Astrocyte of the spinal cord (primary cell): ENCODE data around the gene UBQLN4.

Experiments used
- DNase-seq: peaks from one replicate; pipeline ENCODE4 v3.0.0; 2011; ENCODE audit warnings: low read depth, low spot score
- H3K4me3 ChIP-seq: 2 replicates; pipeline ENCODE4 v1.5.1; 2011; ENCODE audit warnings: low read depth, mild to moderate bottlenecking, low read length, moderate library complexity
- in situ Hi-C: cut with HindIII; loops from 2 replicates; pipeline ENCODE4 v1.10.0; 2017; ENCODE audit warnings: low sequenced_read_pairs
- TF ChIP-seq, protein P1 (sequence below): IDR thresholded peaks from 2 replicates; pipeline ENCODE4 v1.5.1; 2012; ENCODE audit warnings: low read depth, mild to moderate bottlenecking, low read length, inconsistent platforms

The UBQLN4 gene

DNA sequence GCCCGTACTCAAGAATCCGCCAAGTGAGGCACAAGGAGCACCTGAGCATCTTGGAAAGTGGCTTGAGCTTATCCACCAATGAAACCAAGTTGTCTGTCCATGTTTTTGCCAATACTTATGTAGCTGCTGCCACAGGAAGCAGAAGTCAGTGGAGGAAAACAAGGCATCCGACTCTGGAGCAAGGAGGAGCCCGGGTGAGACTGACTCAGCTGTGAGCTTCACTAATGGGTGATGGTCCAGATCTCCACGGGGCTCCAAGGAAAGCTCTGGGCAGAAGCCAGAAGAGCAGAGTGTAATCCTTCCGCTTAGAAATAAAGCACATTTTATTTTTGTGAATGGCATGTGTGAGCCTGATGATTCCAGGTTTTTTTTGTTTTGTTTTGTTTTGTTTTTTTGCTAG lies 20.6 kb downstream of the UBQLN4 start:
- in situ Hi-C loops, result no loop called here
- TF ChIP-seq, protein P1, sequence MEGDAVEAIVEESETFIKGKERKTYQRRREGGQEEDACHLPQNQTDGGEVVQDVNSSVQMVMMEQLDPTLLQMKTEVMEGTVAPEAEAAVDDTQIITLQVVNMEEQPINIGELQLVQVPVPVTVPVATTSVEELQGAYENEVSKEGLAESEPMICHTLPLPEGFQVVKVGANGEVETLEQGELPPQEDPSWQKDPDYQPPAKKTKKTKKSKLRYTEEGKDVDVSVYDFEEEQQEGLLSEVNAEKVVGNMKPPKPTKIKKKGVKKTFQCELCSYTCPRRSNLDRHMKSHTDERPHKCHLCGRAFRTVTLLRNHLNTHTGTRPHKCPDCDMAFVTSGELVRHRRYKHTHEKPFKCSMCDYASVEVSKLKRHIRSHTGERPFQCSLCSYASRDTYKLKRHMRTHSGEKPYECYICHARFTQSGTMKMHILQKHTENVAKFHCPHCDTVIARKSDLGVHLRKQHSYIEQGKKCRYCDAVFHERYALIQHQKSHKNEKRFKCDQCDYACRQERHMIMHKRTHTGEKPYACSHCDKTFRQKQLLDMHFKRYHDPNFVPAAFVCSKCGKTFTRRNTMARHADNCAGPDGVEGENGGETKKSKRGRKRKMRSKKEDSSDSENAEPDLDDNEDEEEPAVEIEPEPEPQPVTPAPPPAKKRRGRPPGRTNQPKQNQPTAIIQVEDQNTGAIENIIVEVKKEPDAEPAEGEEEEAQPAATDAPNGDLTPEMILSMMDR, result no peak
- H3K4me3 ChIP-seq, result no peak overlapping the region
- peak; percentile 79 for DNase-seq

DNA sequence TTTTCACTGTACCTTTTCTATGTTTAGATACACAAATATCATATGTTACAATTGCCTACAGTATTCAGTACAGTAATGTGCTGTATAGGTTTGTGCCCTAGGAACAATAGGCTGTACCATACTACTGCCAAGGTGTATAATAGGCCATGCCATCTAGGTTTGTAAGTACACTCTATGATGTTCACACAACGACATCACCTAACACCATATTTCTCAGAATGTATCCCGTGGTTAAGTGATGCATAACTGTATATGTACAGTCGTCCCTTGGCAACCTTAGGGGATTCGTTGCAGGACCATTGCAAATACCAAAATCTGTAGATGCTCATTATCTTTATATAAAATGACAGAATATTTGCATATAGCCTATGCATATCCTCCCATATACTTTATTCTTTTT lies 27.0 kb downstream of the UBQLN4 start:
- H3K4me3 ChIP-seq, result no peak overlapping the region
- TF ChIP-seq, protein P1, result no peak
- DNase-seq, result no peak
- in situ Hi-C loops, result no loop called here

DNA sequence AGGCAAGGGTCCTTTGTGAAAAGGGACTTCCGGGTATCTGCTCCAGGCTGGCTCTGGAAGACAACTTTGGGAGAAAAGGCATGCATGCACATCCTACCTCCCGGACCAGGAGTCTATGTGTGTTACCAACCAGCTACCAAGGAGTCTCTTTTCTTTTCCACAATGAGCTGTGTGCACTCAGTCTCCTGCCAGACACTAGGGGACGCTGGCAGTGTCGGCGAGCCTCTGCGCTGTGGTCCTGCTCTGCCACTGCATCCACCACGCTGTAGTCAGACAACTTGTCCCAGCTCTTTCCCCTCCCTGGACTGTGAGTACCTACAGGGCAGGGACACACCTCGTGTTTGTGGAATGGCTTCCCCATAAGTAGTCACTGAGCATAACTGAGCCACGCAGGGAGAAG lies 27.7 kb downstream of the UBQLN4 start:
- DNase-seq, result peak; percentile 51
- H3K4me3 ChIP-seq, result no peak overlapping the region
- TF ChIP-seq, protein P1, result peak; percentile 88
- in situ Hi-C loops, result no loop called here

DNA sequence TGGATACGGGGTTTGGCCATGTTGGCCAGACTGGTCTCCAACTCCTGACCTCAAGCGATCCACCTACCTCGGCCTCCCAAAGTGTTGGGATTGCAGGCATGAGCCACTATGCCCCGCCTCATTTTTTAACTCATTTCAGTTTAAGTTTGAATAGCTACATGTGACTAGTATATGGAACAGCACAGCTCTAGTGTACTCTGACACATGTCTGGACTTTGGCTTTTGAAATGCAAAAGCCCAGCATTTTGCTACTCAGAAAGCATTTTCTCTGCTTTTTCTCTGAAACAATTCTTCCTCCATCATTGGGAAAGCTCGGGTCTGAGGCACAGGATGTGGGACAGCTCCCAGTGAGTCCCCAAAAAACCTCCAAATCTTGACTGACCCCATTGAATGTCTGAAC lies 28.8 kb downstream of the UBQLN4 start:
- TF ChIP-seq, protein P1, result no peak
- H3K4me3 ChIP-seq, result no peak overlapping the region
- no peak for DNase-seq
- in situ Hi-C loops, result no loop called here

GRCh38 chr1:156021954-156022353 lies 31.6 kb downstream of the UBQLN4 start:
- TF ChIP-seq, protein P1, result no peak
- H3K4me3 ChIP-seq, result no peak overlapping the region
- in situ Hi-C loops, result no loop called here
- DNase-seq, result no peak

DNA sequence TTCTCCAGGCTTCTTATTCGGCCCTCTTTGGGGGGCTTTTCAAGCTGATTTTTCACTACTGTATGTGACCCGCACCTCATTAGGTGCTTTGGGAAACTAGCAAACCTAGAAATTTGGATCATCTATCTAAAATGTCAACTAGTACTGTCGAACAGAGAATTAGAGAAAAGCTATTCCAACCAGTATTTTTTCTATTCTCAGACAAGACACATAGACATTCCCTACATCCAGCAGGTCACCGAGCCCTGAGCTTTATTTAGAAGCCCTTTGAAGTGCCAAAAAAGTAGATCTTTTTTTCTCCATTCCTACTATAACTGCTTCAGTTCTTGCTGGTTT lies 32.5 kb downstream of the UBQLN4 start:
- TF ChIP-seq, protein P1, result no peak
- in situ Hi-C loops, result no loop called here
- DNase-seq, result no peak
- peak overlapping the region; percentile 76 for H3K4me3 ChIP-seq
